ENCODE results near the gene KIF2A. TPM values are rescaled to one million over a fixed set of nuclear protein-coding genes. Genes with fewer than 3 reads are reported as not detected.
A peak's percentile ranks its signal among the peaks of the same experiment; 100 is the strongest.

KIF2A gene
- total and polyA plus RNA-seq, 9 of the 15 experiments (the other 6 are each of a cell fraction or from before 2014, with no cell fraction given), result 42.6 to 126 (median 77.6) TPM

GRCh38 chr5:62412549-62413329 lies 106.7 kb downstream of the KIF2A start, which contains the start of gene IPO11 (continued):
- TF ChIP-seq, protein P1, sequence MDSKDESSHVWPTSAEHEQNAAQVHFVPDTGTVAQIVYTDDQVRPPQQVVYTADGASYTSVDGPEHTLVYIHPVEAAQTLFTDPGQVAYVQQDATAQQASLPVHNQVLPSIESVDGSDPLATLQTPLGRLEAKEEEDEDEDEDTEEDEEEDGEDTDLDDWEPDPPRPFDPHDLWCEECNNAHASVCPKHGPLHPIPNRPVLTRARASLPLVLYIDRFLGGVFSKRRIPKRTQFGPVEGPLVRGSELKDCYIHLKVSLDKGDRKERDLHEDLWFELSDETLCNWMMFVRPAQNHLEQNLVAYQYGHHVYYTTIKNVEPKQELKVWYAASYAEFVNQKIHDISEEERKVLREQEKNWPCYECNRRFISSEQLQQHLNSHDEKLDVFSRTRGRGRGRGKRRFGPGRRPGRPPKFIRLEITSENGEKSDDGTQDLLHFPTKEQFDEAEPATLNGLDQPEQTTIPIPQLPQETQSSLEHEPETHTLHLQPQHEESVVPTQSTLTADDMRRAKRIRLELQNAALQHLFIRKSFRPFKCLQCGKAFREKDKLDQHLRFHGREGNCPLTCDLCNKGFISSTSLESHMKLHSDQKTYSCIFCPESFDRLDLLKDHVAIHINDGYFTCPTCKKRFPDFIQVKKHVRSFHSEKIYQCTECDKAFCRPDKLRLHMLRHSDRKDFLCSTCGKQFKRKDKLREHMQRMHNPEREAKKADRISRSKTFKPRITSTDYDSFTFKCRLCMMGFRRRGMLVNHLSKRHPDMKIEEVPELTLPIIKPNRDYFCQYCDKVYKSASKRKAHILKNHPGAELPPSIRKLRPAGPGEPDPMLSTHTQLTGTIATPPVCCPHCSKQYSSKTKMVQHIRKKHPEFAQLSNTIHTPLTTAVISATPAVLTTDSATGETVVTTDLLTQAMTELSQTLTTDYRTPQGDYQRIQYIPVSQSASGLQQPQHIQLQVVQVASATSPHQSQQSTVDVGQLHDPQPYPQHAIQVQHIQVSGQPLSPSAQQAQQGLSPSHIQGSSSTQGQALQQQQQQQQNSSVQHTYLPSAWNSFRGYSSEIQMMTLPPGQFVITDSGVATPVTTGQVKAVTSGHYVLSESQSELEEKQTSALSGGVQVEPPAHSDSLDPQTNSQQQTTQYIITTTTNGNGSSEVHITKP (IDR thresholded peaks at IDR 0.05; ENCODE audit: partially characterized antibody), result no peak
- TF ChIP-seq DIDO1 (tag; IDR thresholded peaks at IDR 0.05; ENCODE audit: low read depth) (peak; percentile 85), ZC3H8 (IDR thresholded peaks at IDR 0.05) (no peak), MAFG (tag; conservative IDR thresholded peaks at IDR 0.05) (no peak), ZNF561 (CRISPR knock-in tag; conservative IDR thresholded peaks at IDR 0.05) (no peak), PML (IDR thresholded peaks at IDR 0.05; ENCODE audit: low read length) (peak; percentile 62; the same call in 1 of the 2 replicates), KAT8 (IDR thresholded peaks at IDR 0.05; ENCODE audit: low read depth) (no peak), PCBP2 (IDR thresholded peaks at IDR 0.05; ENCODE audit: low read depth, low read length, poor library complexity, severe bottlenecking) (no peak), SIX5 (IDR thresholded peaks at IDR 0.05; ENCODE audit: borderline replicate concordance in 1 of 2, insufficient read depth in 1 of 2, low read depth in 1 of 2, low read length in 2 of 2) (peak in 1 of 2 experiments; percentile 56; a peak in 1 of 4 replicates), NBN (IDR thresholded peaks at IDR 0.05; ENCODE audit: low read depth) (peak; percentile 96), ESRRA (IDR thresholded peaks at IDR 0.05; ENCODE audit: borderline replicate concordance, low read depth) (peak; percentile 56), TRIM24 (IDR thresholded peaks at IDR 0.05) (peak in 1 of 2 experiments; percentile 60; a peak in 2 of 4 replicates), MCM3 (IDR thresholded peaks at IDR 0.05) (no peak), RERE (CRISPR knock-in tag; IDR thresholded peaks at IDR 0.05; ENCODE audit: borderline replicate concordance) (no peak), PYGO2 (tag; IDR thresholded peaks at IDR 0.05) (no peak), MXD1 (CRISPR knock-in tag; IDR thresholded peaks at IDR 0.05; ENCODE audit: borderline replicate concordance, poor library complexity, severe bottlenecking) (peak; percentile 79), POLR3A (IDR thresholded peaks at IDR 0.05; ENCODE audit: borderline replicate concordance, extremely low read depth, insufficient read depth, insufficient read length) (no peak), SRSF3 (IDR thresholded peaks at IDR 0.05; ENCODE audit: insufficient read depth, low read length) (no peak)
